ENCODE measurements around the gene ARHGAP10.

DNA sequence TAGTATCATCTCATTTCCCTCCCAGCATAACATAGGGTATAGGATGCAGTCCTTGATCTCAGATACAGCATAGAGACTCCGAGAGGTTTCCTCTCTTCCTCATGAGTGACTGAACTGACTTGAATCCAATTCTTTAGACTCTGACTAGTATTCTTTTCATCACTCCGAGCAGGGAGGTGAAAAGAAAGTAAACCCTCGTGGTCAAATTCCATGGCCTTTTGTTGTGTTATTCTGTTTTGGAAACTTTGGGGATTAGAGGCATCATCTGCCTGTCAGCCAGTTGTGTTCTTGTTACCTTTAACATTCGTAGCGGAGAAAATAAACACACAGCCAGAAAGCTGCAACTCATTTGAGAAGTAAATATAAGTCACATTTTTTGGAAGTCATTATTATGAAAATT lies 206.6 kb downstream of the ARHGAP10 start:
- TF ChIP-seq, protein P1, sequence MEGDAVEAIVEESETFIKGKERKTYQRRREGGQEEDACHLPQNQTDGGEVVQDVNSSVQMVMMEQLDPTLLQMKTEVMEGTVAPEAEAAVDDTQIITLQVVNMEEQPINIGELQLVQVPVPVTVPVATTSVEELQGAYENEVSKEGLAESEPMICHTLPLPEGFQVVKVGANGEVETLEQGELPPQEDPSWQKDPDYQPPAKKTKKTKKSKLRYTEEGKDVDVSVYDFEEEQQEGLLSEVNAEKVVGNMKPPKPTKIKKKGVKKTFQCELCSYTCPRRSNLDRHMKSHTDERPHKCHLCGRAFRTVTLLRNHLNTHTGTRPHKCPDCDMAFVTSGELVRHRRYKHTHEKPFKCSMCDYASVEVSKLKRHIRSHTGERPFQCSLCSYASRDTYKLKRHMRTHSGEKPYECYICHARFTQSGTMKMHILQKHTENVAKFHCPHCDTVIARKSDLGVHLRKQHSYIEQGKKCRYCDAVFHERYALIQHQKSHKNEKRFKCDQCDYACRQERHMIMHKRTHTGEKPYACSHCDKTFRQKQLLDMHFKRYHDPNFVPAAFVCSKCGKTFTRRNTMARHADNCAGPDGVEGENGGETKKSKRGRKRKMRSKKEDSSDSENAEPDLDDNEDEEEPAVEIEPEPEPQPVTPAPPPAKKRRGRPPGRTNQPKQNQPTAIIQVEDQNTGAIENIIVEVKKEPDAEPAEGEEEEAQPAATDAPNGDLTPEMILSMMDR (conservative IDR thresholded peaks at IDR 0.05; ENCODE audit: low read length): no peak
- no peak for TF ChIP-seq EZH2phosphoT487 (IDR thresholded peaks at IDR 0.05; ENCODE audit: borderline replicate concordance, low read depth, low read length)
